ENCODE data around the gene CLASP1. TPM values are rescaled to one million over a fixed set of nuclear protein-coding genes. Genes with fewer than 3 reads are reported as not detected.
"Not testable (repeated sequence)": the region's sequence is repeated elsewhere in the genome, so short reads cannot be mapped to it uniquely, and the experiment has no call there.

The CLASP1 gene
- total and polyA plus RNA-seq, 9 donors = 40.3 to 67.9 (median 51.7) TPM

- H3K4me1 ChIP-seq (ENCODE audit: control insufficient read depth, insufficient read depth, low read length) = no peaks in the 10 kb centered on the region
- DNase-seq = no peak
- H3K4me3 ChIP-seq (ENCODE audit: low read length) = no peak overlapping the region
- no peak overlapping the region for H3K27ac ChIP-seq (ENCODE audit: low read length)
- no peaks in the 10 kb centered on the region for H3K27me3 ChIP-seq (ENCODE audit: control insufficient read depth, insufficient read depth, low read length)
- H3K9me3 ChIP-seq (replicated peaks; ENCODE audit: control insufficient read depth, low read depth, low read length) = peaks cover 5% of the 10 kb centered on the region
- WGBS (ENCODE audit: insufficient coverage) = 64% methylated on average over 2 of the region's 4 CpGs
- no peaks in the 10 kb centered on the region for H3K36me3 ChIP-seq (ENCODE audit: control insufficient read depth, insufficient read depth, low read length)
These were observed 15.5 kb upstream of the CLASP1 start for GRCh38 chr2:121664713-121665112.

DNA sequence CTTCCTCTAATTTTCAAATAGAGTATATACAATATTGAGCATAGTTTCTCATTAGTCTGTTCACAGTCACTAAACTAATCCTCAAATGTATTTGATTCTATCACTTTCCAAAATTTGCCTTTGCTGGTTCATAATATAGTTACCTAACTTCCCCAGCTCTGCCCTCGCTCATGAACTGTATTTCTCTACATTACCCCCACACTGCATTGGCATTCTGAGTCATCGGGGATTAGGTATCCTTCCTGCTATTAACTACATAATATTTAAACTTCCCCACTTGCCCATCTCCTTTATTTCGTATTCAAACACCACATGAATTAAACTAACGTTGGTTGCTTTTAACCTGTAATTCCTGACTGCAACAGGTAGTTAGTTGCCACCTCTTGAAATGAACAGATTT is 14.8 kb upstream of the CLASP1 start:
- no peak for DNase-seq
- 84% methylated on average over 2 of the region's 4 CpGs for WGBS (ENCODE audit: insufficient coverage)
- no peaks in the 10 kb centered on the region for H3K4me1 ChIP-seq (ENCODE audit: control insufficient read depth, insufficient read depth, low read length)
- H3K9me3 ChIP-seq (replicated peaks; ENCODE audit: control insufficient read depth, low read depth, low read length) = peaks cover 1% of the 10 kb centered on the region
- H3K27ac ChIP-seq (ENCODE audit: low read length) = no peak overlapping the region
- H3K4me3 ChIP-seq (ENCODE audit: low read length) = no peak overlapping the region
- no peaks in the 10 kb centered on the region for H3K27me3 ChIP-seq (ENCODE audit: control insufficient read depth, insufficient read depth, low read length)
- no peaks in the 10 kb centered on the region for H3K36me3 ChIP-seq (ENCODE audit: control insufficient read depth, insufficient read depth, low read length)

- Histone ChIP-seq H3K9me3 (replicated peaks; ENCODE audit: control insufficient read depth, low read depth, low read length) (no peaks in the 10 kb centered on the region), H3K27me3 (ENCODE audit: control insufficient read depth, insufficient read depth, low read length) (no peaks in the 10 kb centered on the region), H3K4me3 (ENCODE audit: low read length) (no peak overlapping the region), H3K36me3 (ENCODE audit: control insufficient read depth, insufficient read depth, low read length) (no peaks in the 10 kb centered on the region), H3K27ac (ENCODE audit: low read length) (no peak overlapping the region), H3K4me1 (ENCODE audit: control insufficient read depth, insufficient read depth, low read length) (no peaks in the 10 kb centered on the region)
- peak; percentile 6 for DNase-seq
- WGBS (ENCODE audit: insufficient coverage) = 75% methylated on average over 1 of the region's 3 CpGs
These were observed 14.2 kb upstream of the CLASP1 start for GRCh38 chr2:121663434-121663833.

GRCh38 chr2:121662656-121663055 is 13.4 kb upstream of the CLASP1 start:
- no peaks in the 10 kb centered on the region for H3K27me3 ChIP-seq (ENCODE audit: control insufficient read depth, insufficient read depth, low read length)
- H3K27ac ChIP-seq (ENCODE audit: low read length) = no peak overlapping the region
- H3K9me3 ChIP-seq (replicated peaks; ENCODE audit: control insufficient read depth, low read depth, low read length) = no peaks in the 10 kb centered on the region
- no peak overlapping the region for H3K4me3 ChIP-seq (ENCODE audit: low read length)
- H3K4me1 ChIP-seq (ENCODE audit: control insufficient read depth, insufficient read depth, low read length) = no peaks in the 10 kb centered on the region
- no peak for DNase-seq
- no peaks in the 10 kb centered on the region for H3K36me3 ChIP-seq (ENCODE audit: control insufficient read depth, insufficient read depth, low read length)
- no CpG with 5 or more reads among the region's 2 CpGs for WGBS (ENCODE audit: insufficient coverage)

GRCh38 chr2:121659933-121660332 is 10.7 kb upstream of the CLASP1 start:
- DNase-seq = no peak
- no peak overlapping the region for H3K27ac ChIP-seq (ENCODE audit: low read length)
- no peaks in the 10 kb centered on the region for H3K4me1 ChIP-seq (ENCODE audit: control insufficient read depth, insufficient read depth, low read length)
- H3K9me3 ChIP-seq (replicated peaks; ENCODE audit: control insufficient read depth, low read depth, low read length) = no peaks in the 10 kb centered on the region
- H3K27me3 ChIP-seq (ENCODE audit: control insufficient read depth, insufficient read depth, low read length) = no peaks in the 10 kb centered on the region
- 94% methylated on average over 3 of the region's 6 CpGs for WGBS (ENCODE audit: insufficient coverage)
- no peak overlapping the region for H3K4me3 ChIP-seq (ENCODE audit: low read length)
- H3K36me3 ChIP-seq (ENCODE audit: control insufficient read depth, insufficient read depth, low read length) = no peaks in the 10 kb centered on the region

- H3K27me3 ChIP-seq (ENCODE audit: control insufficient read depth, insufficient read depth, low read length); H3K36me3 ChIP-seq (ENCODE audit: control insufficient read depth, insufficient read depth, low read length); H3K9me3 ChIP-seq (replicated peaks; ENCODE audit: control insufficient read depth, low read depth, low read length); DNase-seq; H3K4me1 ChIP-seq (ENCODE audit: control insufficient read depth, insufficient read depth, low read length); H3K27ac ChIP-seq (ENCODE audit: low read length); H3K4me3 ChIP-seq (ENCODE audit: low read length): not testable (repeated sequence)
- WGBS (ENCODE audit: insufficient coverage) = 83% methylated on average over 1 of the region's 1 CpG
These were observed 9.1 kb upstream of the CLASP1 start for GRCh38 chr2:121658393-121658792.

- Histone ChIP-seq H3K4me3 (ENCODE audit: low read length) (no peak overlapping the region), H3K4me1 (ENCODE audit: control insufficient read depth, insufficient read depth, low read length) (peaks cover 5% of the 10 kb centered on the region), H3K27ac (ENCODE audit: low read length) (no peak overlapping the region), H3K27me3 (ENCODE audit: control insufficient read depth, insufficient read depth, low read length) (no peaks in the 10 kb centered on the region), H3K9me3 (replicated peaks; ENCODE audit: control insufficient read depth, low read depth, low read length) (no peaks in the 10 kb centered on the region), H3K36me3 (ENCODE audit: control insufficient read depth, insufficient read depth, low read length) (no peaks in the 10 kb centered on the region)
- WGBS (ENCODE audit: insufficient coverage) = no CpG with 5 or more reads among the region's 1 CpG
- DNase-seq = no peak
These were observed 3.8 kb upstream of the CLASP1 start for GRCh38 chr2:121653035-121653434.

- peak overlapping the region; percentile 100 for H3K27ac ChIP-seq (ENCODE audit: low read length)
- under 1% methylated on average over 13 of the region's 23 CpGs for WGBS (ENCODE audit: insufficient coverage)
- H3K4me1 ChIP-seq (ENCODE audit: control insufficient read depth, insufficient read depth, low read length) = peaks cover 8% of the 10 kb centered on the region
- no peaks in the 10 kb centered on the region for H3K9me3 ChIP-seq (replicated peaks; ENCODE audit: control insufficient read depth, low read depth, low read length)
- DNase-seq = no peak
- H3K36me3 ChIP-seq (ENCODE audit: control insufficient read depth, insufficient read depth, low read length) = no peaks in the 10 kb centered on the region
- H3K27me3 ChIP-seq (ENCODE audit: control insufficient read depth, insufficient read depth, low read length) = no peaks in the 10 kb centered on the region
- peak overlapping the region; percentile 98 for H3K4me3 ChIP-seq (ENCODE audit: low read length)
These were observed 1.2 kb upstream of the CLASP1 start for GRCh38 chr2:121650315-121650930.

- H3K4me1 ChIP-seq (ENCODE audit: control insufficient read depth, insufficient read depth, low read length) = peaks cover 8% of the 10 kb centered on the region
- peak overlapping the region; percentile 98 for H3K4me3 ChIP-seq (ENCODE audit: low read length)
- H3K27ac ChIP-seq (ENCODE audit: low read length) = peak overlapping the region; percentile 100
- H3K36me3 ChIP-seq (ENCODE audit: control insufficient read depth, insufficient read depth, low read length) = no peaks in the 10 kb centered on the region
- under 1% methylated on average over 38 of the region's 45 CpGs for WGBS (ENCODE audit: insufficient coverage)
- DNase-seq = peak; percentile 100
- no peaks in the 10 kb centered on the region for H3K27me3 ChIP-seq (ENCODE audit: control insufficient read depth, insufficient read depth, low read length)
- no peaks in the 10 kb centered on the region for H3K9me3 ChIP-seq (replicated peaks; ENCODE audit: control insufficient read depth, low read depth, low read length)
These were observed 493 bp upstream of the CLASP1 start for GRCh38 chr2:121649596-121650314.

- Histone ChIP-seq H3K4me1 (ENCODE audit: control insufficient read depth, insufficient read depth, low read length) (peaks cover 8% of the 10 kb centered on the region), H3K27ac (ENCODE audit: low read length) (peak overlapping the region; percentile 100)
- WGBS (ENCODE audit: insufficient coverage) = under 1% methylated on average over 24 of the region's 41 CpGs
These were observed 785 bp downstream of the CLASP1 start for GRCh38 chr2:121648206-121649148.

More at GRCh38 chr2:121648206-121649148, 785 bp downstream of the CLASP1 start:
- Histone ChIP-seq H3K4me3 (ENCODE audit: low read length) (peak overlapping the region; percentile 98), H3K9me3 (replicated peaks; ENCODE audit: control insufficient read depth, low read depth, low read length) (no peaks in the 10 kb centered on the region), H3K27me3 (ENCODE audit: control insufficient read depth, insufficient read depth, low read length) (no peaks in the 10 kb centered on the region), H3K36me3 (ENCODE audit: control insufficient read depth, insufficient read depth, low read length) (no peaks in the 10 kb centered on the region)
- peak; percentile 77 for DNase-seq

Measured in muscle of leg (tissue), 11 donors.